ENCODE data around the gene ZNF81.

The ZNF81 gene

DNA sequence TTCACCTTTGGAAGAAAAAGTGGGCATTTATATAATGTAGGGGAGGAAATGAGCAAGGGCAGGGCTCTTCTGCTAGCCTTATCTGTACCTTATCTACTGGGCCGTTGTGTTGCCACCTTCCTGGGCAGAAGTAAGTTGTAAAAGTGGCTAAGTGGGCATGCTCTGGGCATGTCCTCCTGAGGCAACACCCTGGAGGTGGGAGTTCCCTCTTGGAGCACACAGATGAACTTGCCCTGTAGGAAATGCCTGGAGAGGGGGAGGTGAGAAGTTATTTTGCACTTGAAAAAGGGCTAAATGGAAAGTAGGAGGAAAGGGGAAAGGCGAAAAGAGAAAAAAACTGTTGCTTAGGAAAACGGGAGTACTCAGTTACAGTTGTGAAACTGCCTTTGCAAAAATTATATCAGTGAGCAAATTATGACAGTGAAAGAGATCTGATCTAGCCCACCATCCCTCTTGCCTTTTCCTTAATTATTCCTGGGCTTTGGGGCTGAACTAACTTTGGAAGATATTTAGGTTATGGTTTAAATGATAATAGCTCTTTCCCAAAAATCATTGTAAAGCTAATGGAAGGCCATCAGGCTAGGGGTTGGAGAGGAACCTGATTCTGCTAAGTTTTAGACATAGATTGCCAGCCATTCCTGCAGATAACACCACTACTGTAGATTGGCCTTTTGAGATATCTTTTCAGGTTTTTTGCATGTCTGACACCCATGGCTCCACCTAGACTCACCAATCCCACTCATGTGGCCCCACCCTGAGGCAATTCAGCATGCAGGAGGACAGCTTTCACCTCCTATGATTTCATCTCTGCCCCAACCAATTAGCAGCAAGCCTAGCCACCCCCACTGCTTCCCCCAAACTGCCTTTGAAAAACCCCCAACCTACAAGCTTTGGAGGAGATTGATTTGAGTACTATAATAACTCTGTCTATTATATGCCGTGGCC is 20.5 kb upstream of the ZNF81 start:
- Mint-ChIP-seq H3K36me3 (ENCODE audit: low read depth) (no peaks in the 10 kb centered on the region), H3K9me3 (peaks cover 60% of the 10 kb centered on the region), H3K4me3 (no peak overlapping the region), H3K27ac (no peak overlapping the region), H3K27me3 (ENCODE audit: low read depth, poor library complexity) (peaks cover 10% of the 10 kb centered on the region), H3K4me1 (peaks cover 7% of the 10 kb centered on the region)
- DNase-seq = no peak
- TF ChIP-seq, protein P1, sequence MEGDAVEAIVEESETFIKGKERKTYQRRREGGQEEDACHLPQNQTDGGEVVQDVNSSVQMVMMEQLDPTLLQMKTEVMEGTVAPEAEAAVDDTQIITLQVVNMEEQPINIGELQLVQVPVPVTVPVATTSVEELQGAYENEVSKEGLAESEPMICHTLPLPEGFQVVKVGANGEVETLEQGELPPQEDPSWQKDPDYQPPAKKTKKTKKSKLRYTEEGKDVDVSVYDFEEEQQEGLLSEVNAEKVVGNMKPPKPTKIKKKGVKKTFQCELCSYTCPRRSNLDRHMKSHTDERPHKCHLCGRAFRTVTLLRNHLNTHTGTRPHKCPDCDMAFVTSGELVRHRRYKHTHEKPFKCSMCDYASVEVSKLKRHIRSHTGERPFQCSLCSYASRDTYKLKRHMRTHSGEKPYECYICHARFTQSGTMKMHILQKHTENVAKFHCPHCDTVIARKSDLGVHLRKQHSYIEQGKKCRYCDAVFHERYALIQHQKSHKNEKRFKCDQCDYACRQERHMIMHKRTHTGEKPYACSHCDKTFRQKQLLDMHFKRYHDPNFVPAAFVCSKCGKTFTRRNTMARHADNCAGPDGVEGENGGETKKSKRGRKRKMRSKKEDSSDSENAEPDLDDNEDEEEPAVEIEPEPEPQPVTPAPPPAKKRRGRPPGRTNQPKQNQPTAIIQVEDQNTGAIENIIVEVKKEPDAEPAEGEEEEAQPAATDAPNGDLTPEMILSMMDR (IDR thresholded peaks at IDR 0.05) = no peak

DNA sequence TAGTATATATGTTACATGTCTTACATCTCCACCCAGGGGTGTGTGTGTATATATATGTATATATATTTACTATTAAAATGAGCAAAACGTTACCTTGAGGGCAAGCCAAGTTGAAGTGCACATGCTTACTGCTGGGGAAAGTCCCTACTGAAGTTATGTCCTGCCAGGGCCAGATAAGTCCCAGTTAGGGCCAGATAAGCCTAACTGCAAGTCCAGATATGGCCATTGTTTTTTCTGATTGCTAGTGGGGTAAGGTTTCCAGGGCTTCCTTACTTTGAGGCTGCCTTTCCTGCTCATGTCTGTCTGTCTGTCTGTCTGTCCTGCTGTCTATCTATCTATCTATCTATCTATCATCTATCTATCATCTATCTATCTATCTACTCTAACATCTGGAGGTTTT is 19.3 kb upstream of the ZNF81 start:
- Mint-ChIP-seq H3K4me1 (peaks cover 7% of the 10 kb centered on the region), H3K9me3 (peaks cover 52% of the 10 kb centered on the region), H3K36me3 (ENCODE audit: low read depth) (no peaks in the 10 kb centered on the region), H3K27ac (no peak overlapping the region), H3K27me3 (ENCODE audit: low read depth, poor library complexity) (peaks cover 10% of the 10 kb centered on the region), H3K4me3 (no peak overlapping the region)
- no peak for DNase-seq
- TF ChIP-seq, protein P1 (IDR thresholded peaks at IDR 0.05) = no peak

DNA sequence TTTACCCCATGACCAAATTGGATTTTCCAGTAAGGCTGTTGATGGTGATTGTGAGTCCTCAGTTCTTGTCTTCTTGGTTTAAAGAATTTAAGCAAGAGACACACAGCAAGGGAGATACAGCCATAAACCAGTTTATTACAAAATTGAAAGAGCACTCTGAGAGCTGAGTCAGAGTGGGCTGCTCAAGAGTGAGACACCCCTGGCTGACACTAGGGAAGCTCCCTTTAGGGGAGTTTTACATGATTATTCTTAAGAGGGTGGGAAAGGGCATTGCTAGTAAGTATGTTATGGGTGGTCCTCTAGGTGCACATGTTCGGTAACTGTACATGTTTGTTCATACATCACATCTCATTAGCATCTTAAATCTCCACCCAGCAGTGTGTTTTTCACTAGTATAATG is 18.8 kb upstream of the ZNF81 start:
- H3K36me3 Mint-ChIP-seq (ENCODE audit: low read depth) = no peaks in the 10 kb centered on the region
- H3K4me1 Mint-ChIP-seq = peaks cover 7% of the 10 kb centered on the region
- H3K9me3 Mint-ChIP-seq = peaks cover 47% of the 10 kb centered on the region
- peaks cover 8% of the 10 kb centered on the region for H3K27me3 Mint-ChIP-seq (ENCODE audit: low read depth, poor library complexity)
- H3K27ac Mint-ChIP-seq = no peak overlapping the region
- DNase-seq = no peak
- TF ChIP-seq, protein P1 (IDR thresholded peaks at IDR 0.05) = no peak
- no peak overlapping the region for H3K4me3 Mint-ChIP-seq

DNA sequence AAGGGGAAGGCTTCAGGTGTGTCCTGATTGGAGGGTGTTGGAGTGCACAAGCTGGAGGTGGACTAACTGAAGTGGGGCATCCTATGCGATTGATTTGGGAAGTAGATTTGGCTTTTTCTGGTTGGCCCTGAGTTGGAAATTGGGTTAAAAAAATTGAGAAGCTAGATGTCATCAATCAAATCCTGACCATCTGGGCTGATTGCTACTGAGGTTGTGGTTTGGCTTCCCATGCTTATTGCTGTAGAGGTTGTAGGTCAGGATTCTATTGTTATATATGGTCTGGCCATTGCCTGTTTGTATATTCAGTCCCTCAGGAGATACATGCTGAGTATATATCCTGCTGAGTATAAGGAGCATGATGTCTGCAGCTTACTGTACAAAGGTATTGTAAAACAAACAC is 7.7 kb upstream of the ZNF81 start:
- no peak overlapping the region for H3K27ac Mint-ChIP-seq
- peaks cover 28% of the 10 kb centered on the region for H3K9me3 Mint-ChIP-seq
- H3K27me3 Mint-ChIP-seq (ENCODE audit: low read depth, poor library complexity) = peaks cover 3% of the 10 kb centered on the region
- no peak for DNase-seq
- TF ChIP-seq, protein P1 (IDR thresholded peaks at IDR 0.05) = no peak
- H3K4me1 Mint-ChIP-seq = no peaks in the 10 kb centered on the region
- no peaks in the 10 kb centered on the region for H3K36me3 Mint-ChIP-seq (ENCODE audit: low read depth)
- no peak overlapping the region for H3K4me3 Mint-ChIP-seq

DNA sequence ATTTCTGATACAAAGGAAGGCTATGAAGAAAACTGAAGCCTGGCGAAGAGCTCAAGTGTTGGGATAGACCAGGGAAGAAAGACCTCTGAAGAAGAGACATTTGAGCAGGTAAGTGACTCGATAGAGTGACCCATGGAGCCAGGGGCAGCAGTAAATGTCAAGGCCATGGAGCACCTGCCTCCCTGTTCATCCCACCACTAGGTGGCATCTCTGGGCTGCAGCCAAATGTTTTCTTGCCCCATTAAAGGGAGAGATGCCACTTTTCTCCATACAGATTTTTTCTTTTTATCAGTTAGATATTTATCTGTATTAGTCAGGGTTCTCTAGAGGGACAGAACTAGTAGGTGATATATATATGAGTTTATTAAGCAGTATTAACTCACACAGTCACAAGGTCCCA is 4.9 kb upstream of the ZNF81 start:
- no peak overlapping the region for H3K4me3 Mint-ChIP-seq
- H3K4me1 Mint-ChIP-seq = peaks cover 11% of the 10 kb centered on the region
- peak; percentile 44 for DNase-seq
- H3K27ac Mint-ChIP-seq = no peak overlapping the region
- H3K36me3 Mint-ChIP-seq (ENCODE audit: low read depth) = no peaks in the 10 kb centered on the region
- peaks cover 3% of the 10 kb centered on the region for H3K27me3 Mint-ChIP-seq (ENCODE audit: low read depth, poor library complexity)
- TF ChIP-seq, protein P1 (IDR thresholded peaks at IDR 0.05) = peak; percentile 65
- peaks cover 44% of the 10 kb centered on the region for H3K9me3 Mint-ChIP-seq

DNA sequence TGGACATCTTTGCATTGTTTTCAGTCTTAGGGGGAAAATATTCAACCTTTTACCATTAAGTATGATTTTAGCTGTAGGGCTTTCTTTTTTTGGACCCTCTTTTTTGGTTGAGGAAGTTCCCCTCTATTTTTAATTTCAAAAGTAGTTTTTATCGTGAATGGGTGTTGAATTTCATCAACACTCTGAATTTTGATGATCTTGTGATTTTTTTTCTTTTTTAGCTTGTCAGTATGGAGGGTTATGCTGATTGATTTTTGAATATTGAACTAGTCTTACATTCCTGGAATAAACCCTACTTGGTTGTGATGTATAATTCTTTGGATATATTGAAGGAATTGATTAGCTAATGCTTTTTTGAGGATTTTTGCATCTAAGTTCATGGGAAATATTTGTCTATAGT is 1.7 kb downstream of the ZNF81 start:
- Mint-ChIP-seq H3K36me3 (ENCODE audit: low read depth) (peaks cover 9% of the 10 kb centered on the region), H3K27ac (no peak overlapping the region), H3K4me1 (peaks cover 23% of the 10 kb centered on the region), H3K27me3 (ENCODE audit: low read depth, poor library complexity) (no peaks in the 10 kb centered on the region), H3K4me3 (no peak overlapping the region), H3K9me3 (peaks cover 60% of the 10 kb centered on the region)
- TF ChIP-seq, protein P1 (IDR thresholded peaks at IDR 0.05) = no peak
- no peak for DNase-seq

Data from nephron progenitor cell (in vitro differentiated cells).